ENCODE measurements around the gene SFR1. TPM values are rescaled to one million over a fixed set of nuclear protein-coding genes. Genes with fewer than 3 reads are reported as not detected.

Gene SFR1
- total RNA-seq, 1 experiment from 2014 or later: 8.7 TPM

DNA sequence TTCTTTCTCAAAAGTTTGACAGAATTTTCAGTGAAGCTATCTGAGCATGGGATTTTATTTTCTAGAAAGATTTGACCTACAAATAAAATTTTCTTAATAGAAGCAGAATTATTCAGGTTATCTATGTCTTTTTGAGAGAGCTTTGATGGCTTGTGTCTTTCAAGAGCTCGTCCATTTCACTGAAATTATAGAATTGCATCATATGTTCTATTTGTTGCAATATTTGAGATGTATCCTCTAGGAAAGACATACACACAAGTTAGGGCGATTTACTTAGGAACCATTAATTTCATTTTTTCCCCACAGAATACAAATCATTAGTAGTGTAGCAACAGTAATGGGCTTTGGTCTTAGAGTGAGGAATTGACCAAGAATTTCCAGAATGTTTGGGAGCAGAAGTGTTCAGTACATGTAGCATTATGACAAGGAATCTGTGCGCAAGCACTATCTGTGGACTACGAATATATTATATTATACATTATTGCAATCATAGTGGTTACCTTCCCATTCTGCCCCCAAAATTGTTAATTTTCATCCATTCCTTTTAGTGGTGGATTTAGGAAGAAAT lies 23.5 kb upstream of the SFR1 start:
- Mint-ChIP-seq H3K9me3 (ENCODE audit: unreplicated experiment) (no peaks in the 10 kb centered on the region), H3K27ac (ENCODE audit: unreplicated experiment) (no peak overlapping the region), H3K27me3 (ENCODE audit: insufficient read depth, unreplicated experiment) (peaks cover 5% of the 10 kb centered on the region), H3K4me1 (ENCODE audit: low read depth, unreplicated experiment) (no peaks in the 10 kb centered on the region), H3K36me3 (ENCODE audit: insufficient read depth, unreplicated experiment) (no peaks in the 10 kb centered on the region), H3K4me3 (ENCODE audit: unreplicated experiment) (no peak overlapping the region)
- Histone ChIP-seq H3K4me3 (ENCODE audit: low read depth, low read length) (no peak overlapping the region), H3K27me3 (replicated peaks; ENCODE audit: control insufficient read depth, insufficient read depth, low read length) (no peaks in the 10 kb centered on the region), H3K9me3 (peaks cover 6% of the 10 kb centered on the region; the same call in 1 of the 2 replicates), H3K36me3 (ENCODE audit: control insufficient read depth, insufficient read depth, low read length) (no peaks in the 10 kb centered on the region), H3K4me1 (no peaks in the 10 kb centered on the region)
- no TSS peak for BruUV-seq (replicated peaks)
- no peak for DNase-seq
- POLR2A ChIA-PET: no interaction called here
- CTCF ChIA-PET: no interaction called here
- TF ChIP-seq, protein P1, sequence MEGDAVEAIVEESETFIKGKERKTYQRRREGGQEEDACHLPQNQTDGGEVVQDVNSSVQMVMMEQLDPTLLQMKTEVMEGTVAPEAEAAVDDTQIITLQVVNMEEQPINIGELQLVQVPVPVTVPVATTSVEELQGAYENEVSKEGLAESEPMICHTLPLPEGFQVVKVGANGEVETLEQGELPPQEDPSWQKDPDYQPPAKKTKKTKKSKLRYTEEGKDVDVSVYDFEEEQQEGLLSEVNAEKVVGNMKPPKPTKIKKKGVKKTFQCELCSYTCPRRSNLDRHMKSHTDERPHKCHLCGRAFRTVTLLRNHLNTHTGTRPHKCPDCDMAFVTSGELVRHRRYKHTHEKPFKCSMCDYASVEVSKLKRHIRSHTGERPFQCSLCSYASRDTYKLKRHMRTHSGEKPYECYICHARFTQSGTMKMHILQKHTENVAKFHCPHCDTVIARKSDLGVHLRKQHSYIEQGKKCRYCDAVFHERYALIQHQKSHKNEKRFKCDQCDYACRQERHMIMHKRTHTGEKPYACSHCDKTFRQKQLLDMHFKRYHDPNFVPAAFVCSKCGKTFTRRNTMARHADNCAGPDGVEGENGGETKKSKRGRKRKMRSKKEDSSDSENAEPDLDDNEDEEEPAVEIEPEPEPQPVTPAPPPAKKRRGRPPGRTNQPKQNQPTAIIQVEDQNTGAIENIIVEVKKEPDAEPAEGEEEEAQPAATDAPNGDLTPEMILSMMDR (IDR thresholded peaks at IDR 0.05; ENCODE audit: insufficient read depth in 1 of 2, low read depth in 1 of 2, low read length in 1 of 2, severe bottlenecking in 1 of 2, unreplicated experiment in 1 of 2): no peak
- intact Hi-C loops (cut with micrococcal nuclease; ENCODE audit: unreplicated experiment): no loop called here

DNA sequence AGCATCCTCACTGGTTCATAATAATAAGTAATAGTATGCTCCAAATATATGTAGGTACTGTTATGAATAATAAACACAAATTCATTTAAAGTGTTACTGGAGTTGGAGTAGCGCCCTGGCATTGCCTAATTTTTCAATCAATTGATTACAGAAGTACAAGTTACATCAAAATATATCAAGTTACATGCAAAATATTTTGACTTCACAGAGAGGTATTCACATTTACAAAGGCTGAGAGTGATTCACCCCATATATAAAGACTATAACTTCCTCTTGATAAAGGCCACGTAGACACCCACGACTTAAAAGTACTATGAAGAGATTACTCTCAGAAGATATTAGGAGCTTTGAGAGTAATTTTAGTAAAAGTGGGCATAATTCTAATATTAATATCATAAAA lies 22.7 kb upstream of the SFR1 start:
- Mint-ChIP-seq H3K36me3 (ENCODE audit: insufficient read depth, unreplicated experiment) (no peaks in the 10 kb centered on the region), H3K27me3 (ENCODE audit: insufficient read depth, unreplicated experiment) (peaks cover 5% of the 10 kb centered on the region), H3K27ac (ENCODE audit: unreplicated experiment) (no peak overlapping the region), H3K4me1 (ENCODE audit: low read depth, unreplicated experiment) (no peaks in the 10 kb centered on the region), H3K9me3 (ENCODE audit: unreplicated experiment) (no peaks in the 10 kb centered on the region), H3K4me3 (ENCODE audit: unreplicated experiment) (no peak overlapping the region)
- Histone ChIP-seq H3K27me3 (replicated peaks; ENCODE audit: control insufficient read depth, insufficient read depth, low read length) (no peaks in the 10 kb centered on the region), H3K4me3 (ENCODE audit: low read depth, low read length) (no peak overlapping the region), H3K4me1 (no peaks in the 10 kb centered on the region), H3K36me3 (ENCODE audit: control insufficient read depth, insufficient read depth, low read length) (no peaks in the 10 kb centered on the region), H3K9me3 (peaks cover 6% of the 10 kb centered on the region; the same call in 1 of the 2 replicates)
- no peak for DNase-seq
- BruUV-seq (replicated peaks): no TSS peak
- intact Hi-C loops (cut with micrococcal nuclease; ENCODE audit: unreplicated experiment): no loop called here
- CTCF ChIA-PET: no interaction called here
- TF ChIP-seq, protein P1 (IDR thresholded peaks at IDR 0.05; ENCODE audit: insufficient read depth in 1 of 2, low read depth in 1 of 2, low read length in 1 of 2, severe bottlenecking in 1 of 2, unreplicated experiment in 1 of 2): no peak
- POLR2A ChIA-PET: no interaction called here

DNA sequence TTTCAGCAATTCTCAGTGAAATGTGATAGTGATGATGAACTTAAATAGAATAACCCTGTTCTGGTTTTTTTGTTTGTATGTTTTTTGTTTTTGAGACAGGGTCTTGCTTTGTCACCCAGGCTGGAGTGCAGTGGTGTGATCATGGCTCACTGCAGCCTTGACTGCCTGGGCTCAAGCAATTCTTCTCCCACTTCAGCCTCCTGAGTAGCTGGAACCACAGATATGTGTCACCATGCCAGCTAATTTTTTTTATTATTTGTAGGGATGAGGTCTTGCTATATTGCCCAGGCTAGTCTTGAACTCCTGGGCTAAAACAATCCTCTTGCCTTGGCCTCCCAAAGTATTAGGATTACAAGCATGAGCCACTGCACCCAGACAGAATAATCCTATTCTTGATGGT lies 22.0 kb upstream of the SFR1 start:
- POLR2A ChIA-PET: no interaction called here

More for the DNA sequence above, 22.0 kb upstream of the SFR1 start:
- no peak overlapping the region for H3K27ac Mint-ChIP-seq (ENCODE audit: unreplicated experiment)
- H3K36me3 Mint-ChIP-seq (ENCODE audit: insufficient read depth, unreplicated experiment): no peaks in the 10 kb centered on the region
- Histone ChIP-seq H3K27me3 (replicated peaks; ENCODE audit: control insufficient read depth, insufficient read depth, low read length) (no peaks in the 10 kb centered on the region), H3K4me3 (ENCODE audit: low read depth, low read length) (no peak overlapping the region), H3K4me1 (no peaks in the 10 kb centered on the region), H3K9me3 (peaks cover 6% of the 10 kb centered on the region; the same call in 1 of the 2 replicates), H3K36me3 (ENCODE audit: control insufficient read depth, insufficient read depth, low read length) (no peaks in the 10 kb centered on the region)
- H3K9me3 Mint-ChIP-seq (ENCODE audit: unreplicated experiment): no peaks in the 10 kb centered on the region
- CTCF ChIA-PET: interaction anchor here (0.7 kb wide), 1 partner anchor 72 kb away, joined by 3 read pairs; no protein-coding TSS in a partner anchor
- no peak for DNase-seq
- BruUV-seq (replicated peaks): no TSS peak
- intact Hi-C loops (cut with micrococcal nuclease; ENCODE audit: unreplicated experiment): no loop called here
- H3K4me1 Mint-ChIP-seq (ENCODE audit: low read depth, unreplicated experiment): no peaks in the 10 kb centered on the region
- peaks cover 5% of the 10 kb centered on the region for H3K27me3 Mint-ChIP-seq (ENCODE audit: insufficient read depth, unreplicated experiment)
- TF ChIP-seq, protein P1 (IDR thresholded peaks at IDR 0.05; ENCODE audit: insufficient read depth in 1 of 2, low read depth in 1 of 2, low read length in 1 of 2, severe bottlenecking in 1 of 2, unreplicated experiment in 1 of 2): no peak
- H3K4me3 Mint-ChIP-seq (ENCODE audit: unreplicated experiment): no peak overlapping the region

All from Caco-2 (cell line).